ENCODE results near the gene ALS2CL.

ALS2CL gene

DNA sequence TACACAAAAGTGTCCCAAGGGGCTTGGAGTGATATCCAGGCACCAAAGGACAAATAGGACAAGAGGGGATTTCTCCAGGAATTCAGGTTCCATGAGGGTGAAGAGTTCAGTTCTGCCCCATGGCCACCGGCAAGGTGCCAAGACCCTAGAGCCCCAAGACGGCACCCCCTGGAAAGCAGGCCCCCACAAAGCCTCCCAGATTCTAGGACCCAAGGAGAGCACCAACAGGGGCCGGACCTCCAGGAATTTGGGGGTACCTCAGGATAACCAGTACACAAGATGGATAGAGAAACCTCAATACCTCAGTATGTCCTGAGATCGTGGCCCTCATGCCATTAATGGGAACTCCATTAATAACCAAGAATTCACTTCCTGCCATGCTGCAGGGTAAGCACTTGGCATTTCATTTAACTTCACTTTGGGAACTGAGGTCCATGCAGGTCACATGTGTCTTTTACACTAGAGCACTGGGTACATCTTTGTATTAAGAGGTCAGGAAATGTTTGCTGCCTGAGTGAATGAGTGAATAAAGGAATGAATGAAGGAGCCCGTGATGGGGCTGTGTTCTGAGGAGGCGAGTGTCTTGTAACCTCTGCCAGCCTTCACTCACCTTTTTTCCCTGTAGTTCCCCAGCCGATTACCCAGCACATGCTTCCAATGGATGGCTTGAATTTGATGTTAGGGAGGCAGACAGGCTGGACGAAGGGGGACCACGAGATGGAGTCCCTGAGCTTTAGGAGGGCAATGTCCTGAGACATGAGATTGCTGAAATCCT lies 39.7 kb upstream of the ALS2CL start:
- DNase-seq (ENCODE audit: low read depth in 2 of 2) = peak; percentile 17 to 34
- TF ChIP-seq, protein P1, sequence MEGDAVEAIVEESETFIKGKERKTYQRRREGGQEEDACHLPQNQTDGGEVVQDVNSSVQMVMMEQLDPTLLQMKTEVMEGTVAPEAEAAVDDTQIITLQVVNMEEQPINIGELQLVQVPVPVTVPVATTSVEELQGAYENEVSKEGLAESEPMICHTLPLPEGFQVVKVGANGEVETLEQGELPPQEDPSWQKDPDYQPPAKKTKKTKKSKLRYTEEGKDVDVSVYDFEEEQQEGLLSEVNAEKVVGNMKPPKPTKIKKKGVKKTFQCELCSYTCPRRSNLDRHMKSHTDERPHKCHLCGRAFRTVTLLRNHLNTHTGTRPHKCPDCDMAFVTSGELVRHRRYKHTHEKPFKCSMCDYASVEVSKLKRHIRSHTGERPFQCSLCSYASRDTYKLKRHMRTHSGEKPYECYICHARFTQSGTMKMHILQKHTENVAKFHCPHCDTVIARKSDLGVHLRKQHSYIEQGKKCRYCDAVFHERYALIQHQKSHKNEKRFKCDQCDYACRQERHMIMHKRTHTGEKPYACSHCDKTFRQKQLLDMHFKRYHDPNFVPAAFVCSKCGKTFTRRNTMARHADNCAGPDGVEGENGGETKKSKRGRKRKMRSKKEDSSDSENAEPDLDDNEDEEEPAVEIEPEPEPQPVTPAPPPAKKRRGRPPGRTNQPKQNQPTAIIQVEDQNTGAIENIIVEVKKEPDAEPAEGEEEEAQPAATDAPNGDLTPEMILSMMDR (IDR thresholded peaks at IDR 0.05; ENCODE audit: low read depth, low read length) = peak; percentile 33
- no peak overlapping the region for H3K4me3 ChIP-seq (replicated peaks in 1 of 2; ENCODE audit: low read depth in 2 of 2, low read length in 2 of 2)

DNA sequence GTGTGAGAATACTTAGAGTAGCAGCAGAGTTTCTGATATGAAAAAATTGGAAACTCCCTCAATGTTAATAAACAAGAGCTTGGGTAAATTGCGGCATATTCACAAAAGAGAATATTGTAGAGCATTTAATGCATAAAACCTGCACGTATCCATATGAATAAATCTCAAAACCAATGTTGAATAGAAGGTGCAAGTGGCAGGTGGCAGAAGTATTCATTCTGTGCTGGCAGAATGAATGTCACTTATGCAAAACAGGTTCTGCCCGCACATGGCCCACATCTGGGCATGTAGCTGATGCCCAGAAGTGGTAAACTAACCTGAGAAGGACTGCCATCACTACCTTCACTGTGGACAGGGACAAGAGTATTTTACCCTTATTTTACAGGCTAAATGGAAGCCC lies 38.3 kb upstream of the ALS2CL start:
- no peak overlapping the region for H3K4me3 ChIP-seq (replicated peaks in 1 of 2; ENCODE audit: low read depth in 2 of 2, low read length in 2 of 2)
- DNase-seq (ENCODE audit: low read depth in 2 of 2) = no peak
- TF ChIP-seq, protein P1 (IDR thresholded peaks at IDR 0.05; ENCODE audit: low read depth, low read length) = no peak

DNA sequence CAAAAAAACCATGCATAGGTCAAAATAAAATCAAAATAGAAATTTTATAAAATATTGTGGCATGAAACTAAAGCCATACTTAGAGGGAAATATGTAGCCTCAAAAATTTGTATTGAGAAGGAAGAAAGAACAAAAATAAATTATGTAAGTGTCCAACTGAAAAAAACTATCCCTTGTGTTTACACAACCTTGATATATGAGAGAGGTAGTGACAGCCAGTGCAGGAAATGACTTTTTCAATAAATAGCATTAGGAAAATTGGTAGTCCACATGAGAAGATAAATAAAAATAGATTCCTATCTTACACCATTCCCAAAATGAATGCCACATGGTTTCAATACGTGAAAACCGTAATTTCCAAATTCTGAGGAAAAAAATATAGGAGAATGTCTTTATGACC lies 37.3 kb upstream of the ALS2CL start:
- no peak for DNase-seq (ENCODE audit: low read depth in 2 of 2)
- TF ChIP-seq, protein P1 (IDR thresholded peaks at IDR 0.05; ENCODE audit: low read depth, low read length) = no peak
- no peak overlapping the region for H3K4me3 ChIP-seq (replicated peaks in 1 of 2; ENCODE audit: low read depth in 2 of 2, low read length in 2 of 2)

DNA sequence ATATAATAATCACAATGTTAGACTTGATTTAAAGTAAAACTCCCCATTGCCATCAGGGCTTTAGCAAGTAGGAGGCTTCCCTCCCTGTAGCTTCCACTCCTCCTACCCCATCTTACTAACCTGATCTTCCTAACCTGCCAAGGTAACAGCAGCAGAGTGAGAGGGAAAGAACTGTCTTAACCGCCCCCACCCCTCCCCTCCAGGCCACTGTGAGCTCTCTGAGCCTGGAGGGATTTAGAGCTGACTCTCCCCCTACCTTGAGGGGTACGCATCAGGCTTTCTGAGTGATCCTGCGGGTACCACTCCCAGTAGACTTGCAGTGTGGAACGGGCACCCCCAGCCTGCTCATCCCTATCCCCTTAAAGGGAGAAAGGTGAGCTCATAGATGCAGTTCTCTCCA lies 35.6 kb upstream of the ALS2CL start:
- no peak for DNase-seq (ENCODE audit: low read depth in 2 of 2)
- TF ChIP-seq, protein P1 (IDR thresholded peaks at IDR 0.05; ENCODE audit: low read depth, low read length) = no peak
- H3K4me3 ChIP-seq (replicated peaks in 1 of 2; ENCODE audit: low read depth in 2 of 2, low read length in 2 of 2) = no peak overlapping the region

- TF ChIP-seq, protein P1 (IDR thresholded peaks at IDR 0.05; ENCODE audit: low read depth, low read length) = no peak
- H3K4me3 ChIP-seq (replicated peaks in 1 of 2; ENCODE audit: low read depth in 2 of 2, low read length in 2 of 2) = no peak overlapping the region
- DNase-seq (ENCODE audit: low read depth in 2 of 2) = no peak
Measured at GRCh38 chr3:46725621-46726314, 32.3 kb upstream of the ALS2CL start.

GRCh38 chr3:46724424-46724823 lies 30.9 kb upstream of the ALS2CL start:
- DNase-seq (ENCODE audit: low read depth in 2 of 2) = no peak
- TF ChIP-seq, protein P1 (IDR thresholded peaks at IDR 0.05; ENCODE audit: low read depth, low read length) = no peak
- no peak overlapping the region for H3K4me3 ChIP-seq (replicated peaks in 1 of 2; ENCODE audit: low read depth in 2 of 2, low read length in 2 of 2)
